Activated CD8-positive, alpha-beta memory T cell treated with anti-CD3 and anti-CD28 coated beads, Interleukin-2, amount 50 U/mL, for 1 hour (primary cell): Measurements from ENCODE around the gene MAGEL2.

Experiments used
- DNase-seq: peaks from one replicate; pipeline ENCODE4 v3.0.0-alpha.2; 2020; ENCODE audit errors: extremely low read depth

MAGEL2 gene

GRCh38 chr15:23647421-23648370, at the start of gene MAGEL2:
TSS of gene MAGEL2 (minus strand) at chr15:23647867. CDS start at chr15:23647742, 125 bp downstream.
- no peak for DNase-seq

GRCh38 chr15:23695282-23695681, 47.6 kb upstream of the MAGEL2 start:
- no peak for DNase-seq

- DNase-seq = no peak
Observed at GRCh38 chr15:23694592-23694991, 46.9 kb upstream of the MAGEL2 start.

GRCh38 chr15:23690450-23690852, 42.8 kb upstream of the MAGEL2 start:
- DNase-seq = no peak

GRCh38 chr15:23690015-23690414, 42.3 kb upstream of the MAGEL2 start:
- DNase-seq = no peak

GRCh38 chr15:23687143-23687470, 39.4 kb upstream of the MAGEL2 start, which contains the start of gene NDN:
TSS of gene NDN (minus strand) at chr15:23687305. CDS start at chr15:23687217, 88 bp downstream.
- no peak for DNase-seq

- DNase-seq = no peak
Observed at GRCh38 chr15:23686466-23687142, 38.9 kb upstream of the MAGEL2 start.

- no peak for DNase-seq
Observed at GRCh38 chr15:23671481-23671880, 23.8 kb upstream of the MAGEL2 start.

- no peak for DNase-seq
Observed at GRCh38 chr15:23670970-23671369, 23.3 kb upstream of the MAGEL2 start.

- no peak for DNase-seq
Observed at GRCh38 chr15:23663232-23663631, 15.6 kb upstream of the MAGEL2 start.

GRCh38 chr15:23648920-23649515, 1.4 kb upstream of the MAGEL2 start:
- DNase-seq = no peak

GRCh38 chr15:23647001-23647295, 719 bp downstream of the MAGEL2 start:
- no peak for DNase-seq

GRCh38 chr15:23646165-23647000, 1.3 kb downstream of the MAGEL2 start:
- DNase-seq = no peak

- no peak for DNase-seq
Observed at GRCh38 chr15:23645371-23646164, 2.1 kb downstream of the MAGEL2 start.

- DNase-seq = no peak
Observed at GRCh38 chr15:23644829-23645228, 2.8 kb downstream of the MAGEL2 start.

GRCh38 chr15:23642413-23643044, 5.1 kb downstream of the MAGEL2 start:
- no peak for DNase-seq

GRCh38 chr15:23634181-23634580, 13.5 kb downstream of the MAGEL2 start:
- DNase-seq = no peak

GRCh38 chr15:23629234-23629805, 18.3 kb downstream of the MAGEL2 start:
- no peak for DNase-seq

GRCh38 chr15:23628612-23629233, 18.9 kb downstream of the MAGEL2 start:
- no peak for DNase-seq

GRCh38 chr15:23616536-23616935, 31.1 kb downstream of the MAGEL2 start:
- no peak for DNase-seq
